ENCODE measurements around the gene SPI1.
A peak's percentile ranks its signal among the peaks of the same experiment; 100 is the strongest.

Gene SPI1

DNA sequence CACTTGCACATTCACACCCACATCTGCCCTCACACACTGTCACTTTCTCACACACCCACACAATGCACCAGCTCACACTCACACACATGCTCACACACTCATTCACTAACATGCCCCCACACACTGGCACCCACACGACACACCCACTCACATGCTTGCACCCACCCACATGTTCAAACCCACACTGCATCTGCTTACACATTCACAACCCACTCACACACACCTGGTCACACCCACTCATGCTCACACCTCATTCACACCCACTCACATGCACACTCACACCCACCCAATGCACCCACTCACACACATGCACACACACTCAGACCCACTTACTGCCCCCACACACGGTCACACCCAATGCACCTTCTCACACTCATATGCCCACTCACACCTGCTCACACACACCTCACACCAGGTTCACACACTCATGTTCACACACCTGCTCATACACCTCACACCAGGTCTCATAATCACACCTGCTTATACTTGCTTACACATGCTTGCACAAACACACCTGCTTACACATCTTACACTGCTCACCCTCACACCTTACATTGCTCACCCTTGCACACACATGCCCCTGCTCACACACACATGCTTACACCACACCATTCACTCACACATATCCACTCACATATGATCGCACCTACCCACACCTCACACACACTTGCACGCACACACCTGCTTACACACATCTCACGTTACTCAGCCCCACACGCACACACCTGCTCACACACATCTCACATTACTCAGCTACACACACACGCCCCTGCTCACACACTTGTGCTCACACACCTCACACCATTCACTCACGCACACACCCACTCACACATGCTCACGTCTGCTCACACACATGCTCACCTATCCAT is 22.0 kb downstream of the SPI1 start:
- DNase-seq = no peak

DNA sequence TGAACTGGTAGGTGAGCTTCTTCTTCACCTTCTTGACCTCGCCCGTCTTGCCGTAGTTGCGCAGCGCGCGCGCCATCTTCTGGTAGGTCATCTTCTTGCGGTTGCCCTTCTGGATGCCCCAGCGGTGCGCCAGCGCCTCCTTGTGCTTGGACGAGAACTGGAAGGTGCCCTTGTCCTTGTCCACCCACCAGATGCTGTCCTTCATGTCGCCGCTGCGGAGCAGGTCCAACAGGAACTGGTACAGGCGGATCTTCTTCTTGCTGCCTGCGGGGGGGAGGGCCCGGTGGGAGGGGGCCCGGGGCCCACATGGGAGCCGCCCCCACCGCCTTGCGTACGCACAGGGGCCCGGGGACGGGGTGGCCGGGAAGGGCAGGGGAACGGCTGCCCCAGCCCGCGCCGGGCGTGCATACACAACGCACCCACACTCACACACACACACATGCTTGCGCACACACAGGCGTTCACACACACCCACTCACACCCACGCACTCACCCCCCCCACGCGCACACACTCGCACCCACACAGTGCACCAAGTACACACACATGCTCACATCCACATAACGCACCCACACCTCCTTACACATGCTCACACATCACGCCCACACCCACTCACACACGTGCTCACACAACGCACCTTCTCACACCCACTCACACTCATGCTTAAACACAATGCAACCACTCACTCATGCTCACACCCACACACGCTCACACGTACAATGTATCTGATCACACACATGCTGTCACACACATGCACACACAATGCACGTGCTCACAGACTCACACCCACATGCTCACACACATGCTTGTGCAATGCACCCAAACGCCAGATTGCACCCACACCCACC is 22.8 kb downstream of the SPI1 start:
- DNase-seq = peak; percentile 48

GRCh38 chr11:47354913-47355282 is 23.4 kb downstream of the SPI1 start:
- no peak for DNase-seq

GRCh38 chr11:47353978-47354774 is 24.2 kb downstream of the SPI1 start:
- DNase-seq = no peak

GRCh38 chr11:47352556-47352955 is 25.8 kb downstream of the SPI1 start, which contains the start of gene MYBPC3:
Gene MYBPC3, minus strand, starts transcription at chr11:47352702. Its CDS starts 55 bp downstream, at chr11:47352647.
- DNase-seq = no peak

DNA sequence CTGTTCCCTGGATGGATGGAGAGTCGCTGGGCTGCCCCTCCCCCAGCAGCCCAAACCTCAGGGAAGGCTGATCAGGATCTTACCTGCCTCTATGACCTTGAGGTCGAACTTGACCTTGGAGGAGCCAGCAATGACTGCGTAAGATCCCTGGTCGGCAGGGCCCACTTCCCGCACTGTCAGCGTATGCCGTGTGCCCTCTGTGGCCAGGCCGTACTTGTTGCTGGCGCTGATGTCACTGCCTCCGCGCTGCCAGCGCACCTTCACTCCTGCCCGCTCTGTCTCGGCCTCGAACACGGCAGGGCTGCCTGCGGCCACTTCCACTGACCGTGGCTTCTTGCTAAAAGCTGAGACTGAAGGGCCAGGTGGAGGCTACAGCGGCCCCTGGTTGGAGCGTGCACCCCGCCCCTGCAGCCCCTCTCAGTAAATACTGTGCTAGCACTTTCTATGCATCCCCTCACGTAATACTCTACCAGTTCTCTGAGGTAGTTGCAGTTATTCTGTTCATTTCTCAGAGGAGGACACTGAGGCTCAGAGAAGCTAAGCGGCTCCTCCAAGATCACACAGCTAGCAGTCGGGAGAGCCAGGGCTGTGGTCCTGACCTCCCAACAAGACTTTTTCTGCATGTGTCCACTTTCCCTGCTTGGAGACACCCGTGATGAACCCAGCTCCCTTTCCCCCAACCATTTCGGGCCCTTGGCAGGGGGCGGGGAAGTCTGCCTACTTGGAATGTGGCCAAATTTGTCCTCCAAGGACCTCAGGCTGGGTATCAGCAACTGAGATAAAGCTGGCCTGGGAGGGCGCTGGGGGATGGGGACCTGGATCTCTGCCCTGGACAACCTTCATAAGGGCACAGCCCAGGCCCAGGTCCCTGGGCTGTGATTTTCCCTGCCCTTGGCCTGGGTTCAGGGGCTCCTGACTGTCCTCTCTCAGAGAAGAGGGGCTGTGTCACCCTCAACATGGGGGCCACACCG is 26.9 kb downstream of the SPI1 start:
- DNase-seq = no peak

DNA sequence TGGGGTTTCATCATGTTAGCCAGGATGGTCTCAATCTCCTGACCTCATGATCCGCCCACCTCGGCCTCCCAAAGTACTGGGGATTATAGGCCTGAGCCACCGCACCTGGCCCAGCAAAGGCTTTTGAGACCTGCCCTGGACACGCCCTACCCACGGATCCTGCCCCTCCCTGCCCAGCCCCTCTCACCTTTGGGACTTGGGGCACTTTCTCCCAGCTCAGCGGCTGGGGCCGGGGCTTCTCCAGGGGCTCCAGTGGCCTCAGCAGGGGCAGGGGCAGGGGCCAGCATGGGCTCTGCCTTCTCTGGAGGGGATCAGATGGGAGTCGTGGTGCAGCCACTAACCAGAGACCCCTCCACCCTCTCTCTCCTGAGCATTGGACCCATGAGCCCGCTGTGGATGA is 28.0 kb downstream of the SPI1 start:
- no peak for DNase-seq

DNA sequence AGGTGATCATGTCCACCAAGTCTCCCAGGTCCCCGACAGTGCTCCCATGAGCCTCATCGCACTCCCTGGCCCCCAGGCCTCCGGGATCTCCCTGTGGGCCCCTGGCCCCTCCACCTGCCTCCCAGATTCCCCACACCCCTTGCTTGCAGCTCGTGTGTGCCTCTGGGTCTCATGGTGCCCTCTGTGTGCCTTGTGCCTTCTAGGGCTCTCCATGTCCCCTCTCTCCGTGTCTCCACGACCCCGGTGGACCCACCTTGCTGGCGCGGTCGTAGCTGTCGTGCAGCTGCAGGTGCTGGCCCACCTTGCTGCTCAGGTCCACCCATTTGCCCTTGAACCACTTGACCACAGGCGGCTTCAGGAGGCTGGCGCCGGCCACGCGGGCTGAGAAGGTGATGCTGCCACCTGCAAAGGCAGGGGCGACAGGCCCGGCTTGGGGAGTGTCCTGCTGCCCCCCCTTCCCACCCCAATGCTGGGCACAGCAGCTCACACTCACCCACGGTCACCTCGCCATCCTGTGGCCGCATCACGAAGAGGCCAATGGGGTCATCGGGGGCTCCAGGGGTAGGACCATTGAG is 28.7 kb downstream of the SPI1 start:
- DNase-seq = no peak

DNA sequence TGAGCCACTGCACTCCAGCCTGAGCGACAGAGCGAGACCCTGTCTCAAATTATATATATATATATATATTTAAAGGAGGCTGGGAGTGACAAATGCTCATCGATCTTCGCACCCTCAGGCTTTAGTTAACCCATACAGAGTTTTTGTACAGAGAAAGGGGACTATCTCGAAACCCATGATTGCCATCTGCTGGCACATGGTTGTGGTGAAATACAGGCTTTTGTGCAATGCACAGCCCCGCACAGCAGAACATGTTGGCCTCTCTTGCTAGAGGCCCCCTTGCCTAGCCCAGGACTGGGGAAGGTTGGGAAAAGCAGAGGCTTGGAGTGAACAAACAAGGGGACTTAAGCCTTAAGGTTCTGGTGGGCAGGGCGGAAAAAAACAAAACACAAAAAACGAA is 29.5 kb downstream of the SPI1 start:
- peak; percentile 30 for DNase-seq

GRCh38 chr11:47348131-47348802 is 30.1 kb downstream of the SPI1 start:
- DNase-seq = no peak

- no peak for DNase-seq
Observed at GRCh38 chr11:47347137-47347536, 31.2 kb downstream of the SPI1 start.

GRCh38 chr11:47345890-47346563 is 32.3 kb downstream of the SPI1 start:
- no peak for DNase-seq

DNA sequence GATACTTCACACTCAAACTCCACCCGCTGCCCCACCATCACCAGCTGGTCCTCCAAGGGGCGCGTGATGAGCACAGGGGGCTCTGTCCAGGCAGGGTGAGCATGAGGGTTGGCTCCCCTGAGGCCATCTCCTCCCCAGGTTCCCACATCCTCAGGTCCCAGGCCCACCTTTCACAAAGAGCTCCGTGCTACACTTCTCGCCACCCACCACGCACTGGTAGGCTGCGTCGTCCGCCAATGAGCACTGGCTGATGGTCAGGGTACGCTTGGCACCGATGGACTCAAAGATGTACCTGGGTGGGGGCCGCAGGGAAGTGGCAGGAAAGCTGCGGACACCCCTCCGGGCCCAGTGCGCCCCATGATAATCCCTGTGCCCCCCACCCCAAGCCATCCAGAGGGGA is 35.5 kb downstream of the SPI1 start:
- no peak for DNase-seq

- DNase-seq = no peak
Observed at GRCh38 chr11:47342036-47342803, 36.1 kb downstream of the SPI1 start.

DNA sequence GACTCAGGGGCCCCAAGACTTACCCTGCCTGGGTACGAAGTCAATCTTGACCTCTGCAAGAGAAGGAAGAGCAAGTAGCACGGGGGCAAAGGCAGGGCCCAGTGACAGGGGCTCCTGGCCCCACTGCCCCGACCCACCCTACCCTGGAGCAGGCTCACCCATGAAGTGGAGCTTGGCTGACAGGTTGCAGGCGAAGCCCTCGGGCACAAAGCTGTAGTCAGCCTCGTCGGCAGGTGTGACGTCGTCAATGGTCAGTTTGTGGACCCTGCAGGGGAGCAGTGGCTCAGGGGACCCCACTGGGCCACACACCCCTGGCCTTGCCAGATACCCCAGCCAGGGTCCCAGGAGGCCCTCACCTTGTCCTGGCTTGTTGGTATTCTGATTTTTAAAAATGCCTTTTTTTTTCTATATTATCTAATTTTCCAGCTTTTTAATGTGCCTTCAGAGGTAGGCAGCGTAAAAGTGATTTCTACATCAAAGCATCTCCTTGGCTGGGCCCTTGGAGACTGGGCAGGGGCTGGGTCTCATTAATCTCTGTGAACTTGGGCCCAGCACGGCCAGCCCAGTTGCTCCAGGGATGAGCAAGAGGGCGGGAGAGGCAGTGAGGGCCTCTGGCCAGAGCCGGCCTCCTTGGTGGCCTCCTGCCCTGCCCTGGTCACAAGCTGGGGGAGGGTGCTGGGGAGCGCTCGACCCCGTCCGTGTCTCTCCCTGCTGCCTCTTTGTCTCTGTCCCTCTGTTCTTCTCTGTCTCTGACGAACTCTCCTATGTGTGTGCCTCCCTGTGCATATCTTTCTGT is 37.2 kb downstream of the SPI1 start:
- no peak for DNase-seq

DNA sequence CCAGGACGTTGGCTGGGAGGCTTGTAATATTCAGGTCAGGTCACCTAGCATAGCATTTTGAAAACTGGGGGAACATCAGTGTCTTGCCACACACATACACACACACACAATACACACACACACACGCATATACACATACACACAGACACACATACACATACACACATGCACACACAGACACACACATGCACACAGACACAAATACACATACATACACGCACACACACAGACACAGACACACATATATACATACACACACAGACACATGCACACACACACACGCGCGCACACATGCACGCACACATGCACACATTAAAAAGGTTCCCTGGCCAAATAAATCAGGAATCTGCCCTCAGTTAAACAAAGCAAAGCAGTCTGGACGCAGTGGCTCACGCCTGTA is 38.3 kb downstream of the SPI1 start:
- no peak for DNase-seq

GRCh38 chr11:47338396-47339241 is 39.7 kb downstream of the SPI1 start:
- DNase-seq = no peak

Measured in activated CD4-positive, alpha-beta T cell treated with anti-CD3 and anti-CD28 coated beads, Interleukin-2, Interleukin-6, amounts not matched to agents 100 ng/mL and 50 ng/mL, durations not matched to agents 16 hours and 8 hours (primary cell).